Glomerular endothelial cell (primary cell): ENCODE results near the gene URB1. TPM values are rescaled to one million over a fixed set of nuclear protein-coding genes. Genes with fewer than 3 reads are reported as not detected.
"Not testable (repeated sequence)": the region's sequence is repeated elsewhere in the genome, so short reads cannot be mapped to it uniquely, and the experiment has no call there.

Experiments used
- DNase-seq: peaks from one replicate; pipeline ENCODE4 v3.0.0-alpha.2; 2011; ENCODE audit warnings: low read depth, low spot score; ENCODE audit errors: extremely low read depth
- total RNA-seq: library from RNA; depleted of rRNA; stranded (reverse); fragments of >200 nt; gene quantifications from 2 replicates; pipeline ENCODE4 v1.2.3, GENCODE V29; 2015

The URB1 gene
- total RNA-seq, 1 donor from 2014 or later: 20.2 TPM

- peak; percentile 47 for DNase-seq
These were observed 64.2 kb downstream of the URB1 start for GRCh38 chr21:32328595-32328994.

DNA sequence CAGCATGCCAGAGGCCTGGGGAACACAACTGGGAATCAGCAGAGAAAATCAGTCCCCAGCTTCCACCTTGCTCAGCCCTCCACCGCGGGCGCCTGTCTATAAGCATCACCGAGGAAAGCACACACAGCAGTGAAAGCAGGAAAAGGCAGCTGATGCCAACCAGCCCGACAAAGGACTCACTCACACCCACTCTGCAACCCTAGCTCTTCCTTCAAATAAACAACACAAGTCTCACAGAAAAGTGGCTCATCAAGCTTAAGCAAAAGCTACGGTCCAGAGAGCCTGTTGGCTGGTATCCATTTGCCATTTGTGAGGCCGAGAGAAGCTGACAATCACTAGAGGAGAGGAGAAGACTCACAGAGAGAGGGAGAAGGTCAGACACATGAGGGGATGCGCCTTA is 67.1 kb downstream of the URB1 start:
- no peak for DNase-seq

DNA sequence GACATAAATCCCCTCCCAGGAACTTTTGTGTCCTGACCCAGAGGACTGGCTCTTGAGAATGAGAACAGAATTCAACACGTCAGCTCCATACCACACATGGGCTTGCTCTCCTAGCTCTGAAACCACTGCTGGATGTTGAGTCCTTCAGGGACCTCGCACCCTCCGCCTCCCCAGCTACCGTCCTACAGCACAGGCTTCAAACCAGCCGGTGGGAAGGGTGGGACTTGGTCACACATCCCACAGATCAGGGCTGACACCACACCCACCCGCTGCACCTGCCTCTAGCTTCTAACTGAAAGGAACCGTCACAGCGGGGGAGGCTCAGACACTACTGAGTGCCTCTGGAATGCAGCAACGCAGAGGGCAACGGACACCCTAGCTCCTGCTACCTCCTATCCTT is 70.1 kb downstream of the URB1 start:
- no peak for DNase-seq

DNA sequence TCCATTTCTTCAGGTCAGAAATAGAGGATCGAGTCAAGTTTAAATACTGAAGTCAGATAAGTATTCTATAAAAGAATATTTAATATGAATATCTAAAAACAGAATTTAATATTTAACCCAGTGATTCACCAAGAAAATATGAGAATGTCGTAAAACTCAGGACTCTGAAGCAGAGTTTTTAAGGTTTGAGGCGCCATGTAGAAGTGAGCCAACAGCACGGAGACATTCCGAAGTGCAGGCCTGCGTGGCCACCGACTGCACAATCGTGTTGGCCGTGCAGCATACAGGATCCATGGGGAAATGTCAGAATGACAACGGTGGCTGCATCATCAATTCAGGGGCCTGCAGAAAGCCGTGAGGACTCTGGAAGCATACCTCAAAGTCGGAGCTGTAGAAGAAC is 70.7 kb downstream of the URB1 start:
- DNase-seq: no peak

DNA sequence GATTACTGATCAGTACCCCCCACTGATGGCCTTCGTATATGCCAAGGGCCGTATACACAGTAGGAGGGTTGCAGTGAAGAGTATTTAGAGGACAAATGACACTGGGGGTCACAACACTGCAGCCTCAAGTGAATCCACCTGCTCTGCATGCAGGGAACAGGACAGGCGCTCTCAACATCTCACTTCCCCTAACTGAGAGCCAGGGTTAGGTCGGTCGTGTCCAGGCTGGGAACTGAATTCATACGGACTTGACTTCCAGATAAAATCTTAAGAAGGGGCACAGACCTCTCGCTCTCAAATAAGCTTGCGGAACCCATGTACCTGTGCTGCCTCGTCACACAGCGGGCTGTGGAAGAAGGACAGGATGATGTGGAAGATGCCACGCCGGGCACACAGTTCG is 71.3 kb downstream of the URB1 start:
- DNase-seq: no peak

GRCh38 chr21:32320726-32321125 is 72.1 kb downstream of the URB1 start:
- DNase-seq: no peak

DNA sequence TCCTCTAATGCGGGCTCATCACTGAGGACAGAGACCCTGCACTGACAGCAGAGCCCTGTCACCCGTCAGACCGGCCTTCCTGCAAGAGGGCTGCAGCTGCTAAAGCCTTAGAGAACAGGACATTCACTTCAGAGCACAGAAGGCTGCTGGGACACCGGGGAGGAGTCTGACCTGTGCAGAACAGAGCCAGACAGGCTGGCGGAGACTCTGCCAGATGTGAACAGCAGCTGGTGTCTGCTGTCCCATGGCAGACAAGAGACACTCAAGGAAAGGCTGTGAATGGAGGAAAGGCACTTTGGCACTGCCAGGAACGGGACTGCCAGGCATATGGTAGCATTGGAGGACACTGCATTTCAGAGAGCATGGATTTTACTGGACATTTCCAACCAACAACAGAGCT is 72.8 kb downstream of the URB1 start:
- no peak for DNase-seq

GRCh38 chr21:32319012-32319411 is 73.8 kb downstream of the URB1 start:
- no peak for DNase-seq

- DNase-seq: no peak
These were observed 75.1 kb downstream of the URB1 start for GRCh38 chr21:32317726-32318125.

- no peak for DNase-seq
These were observed 76.2 kb downstream of the URB1 start for GRCh38 chr21:32316361-32317215.

DNA sequence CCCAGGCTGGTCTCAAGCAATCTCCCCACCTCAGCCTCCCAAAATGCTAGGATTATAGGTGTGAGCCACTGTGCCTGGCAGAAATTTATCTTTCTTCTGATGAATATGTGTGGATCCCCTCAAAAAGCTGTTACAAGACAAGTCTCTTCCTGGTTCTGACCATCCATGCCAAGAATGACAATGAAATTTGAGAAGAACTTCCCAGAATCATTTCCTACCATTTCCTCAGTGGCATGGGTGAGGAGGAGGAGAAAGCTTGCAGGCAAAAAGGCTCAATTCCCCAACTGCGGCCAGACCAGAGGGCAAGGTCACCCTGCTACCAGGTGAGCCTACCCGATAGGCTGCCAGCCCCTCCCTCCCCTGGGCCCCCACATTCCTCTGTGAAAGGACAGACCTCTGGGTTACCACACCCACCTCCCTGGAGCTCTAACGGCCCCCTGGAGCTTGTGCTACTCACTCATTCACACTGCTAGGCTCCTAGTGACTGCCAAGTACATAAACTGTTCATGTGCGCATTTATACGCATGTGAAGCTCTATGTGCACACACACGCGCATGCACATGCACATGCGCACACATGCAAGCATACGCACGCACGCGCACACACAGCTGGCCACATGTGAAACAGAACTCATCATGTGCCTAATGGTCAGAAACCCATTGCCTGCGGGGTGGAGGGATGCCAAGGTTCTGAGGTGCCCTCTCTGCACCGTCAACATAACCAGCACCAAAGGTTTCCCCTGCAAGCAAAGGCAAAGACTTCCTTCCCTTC is 77.1 kb downstream of the URB1 start:
- no peak for DNase-seq

DNA sequence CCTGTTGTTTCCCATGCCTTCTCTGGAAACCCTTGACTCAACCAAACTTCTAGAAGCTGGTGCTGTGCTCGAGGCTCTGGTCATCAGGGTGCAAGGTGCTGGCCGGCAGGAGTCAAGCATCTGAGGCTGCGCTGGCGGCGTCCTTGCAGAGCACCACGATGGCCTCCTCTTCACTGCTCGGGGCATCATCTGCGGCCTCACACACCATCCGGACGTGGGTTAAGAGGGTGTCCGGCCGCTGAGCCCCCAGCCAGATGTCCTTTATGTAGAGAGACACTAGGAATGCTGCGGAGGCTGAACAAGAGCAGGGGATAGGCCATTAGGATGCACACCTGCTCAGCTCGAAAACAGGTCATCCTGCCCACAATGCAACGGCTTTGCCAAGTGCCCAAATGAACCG is 78.0 kb downstream of the URB1 start:
- DNase-seq: no peak

DNA sequence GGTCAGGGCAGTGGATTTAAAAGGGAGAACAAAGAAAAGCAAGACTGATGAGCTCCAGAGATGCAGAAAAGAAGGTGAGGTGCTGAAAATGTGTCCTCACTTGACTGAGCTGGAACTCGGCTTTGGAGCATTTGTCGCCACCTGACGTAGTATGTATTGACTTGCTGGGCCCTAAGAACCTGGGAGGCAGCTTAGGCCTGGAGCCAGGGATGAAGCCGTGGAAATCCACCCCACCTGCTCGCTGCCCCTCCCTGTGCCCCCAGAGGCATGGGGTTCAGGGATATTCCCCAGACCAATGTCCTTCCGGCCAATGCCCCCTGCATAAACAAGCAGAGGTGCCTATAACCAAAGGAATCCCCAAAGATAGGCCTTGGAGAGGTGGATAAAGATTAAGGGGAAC is 79.8 kb downstream of the URB1 start:
- DNase-seq: no peak

- DNase-seq: no peak
These were observed 80.5 kb downstream of the URB1 start for GRCh38 chr21:32312326-32312725.

GRCh38 chr21:32311621-32312020 is 81.2 kb downstream of the URB1 start:
- DNase-seq: no peak

GRCh38 chr21:32310976-32311375 is 81.8 kb downstream of the URB1 start:
- not testable (repeated sequence) for DNase-seq

- DNase-seq: no peak
These were observed 82.8 kb downstream of the URB1 start for GRCh38 chr21:32309906-32310460.

GRCh38 chr21:32308696-32309095 is 84.1 kb downstream of the URB1 start:
- no peak for DNase-seq

- no peak for DNase-seq
These were observed 85.1 kb downstream of the URB1 start for GRCh38 chr21:32307706-32308105.

- DNase-seq: no peak
These were observed 86.6 kb downstream of the URB1 start for GRCh38 chr21:32306021-32306780.

DNA sequence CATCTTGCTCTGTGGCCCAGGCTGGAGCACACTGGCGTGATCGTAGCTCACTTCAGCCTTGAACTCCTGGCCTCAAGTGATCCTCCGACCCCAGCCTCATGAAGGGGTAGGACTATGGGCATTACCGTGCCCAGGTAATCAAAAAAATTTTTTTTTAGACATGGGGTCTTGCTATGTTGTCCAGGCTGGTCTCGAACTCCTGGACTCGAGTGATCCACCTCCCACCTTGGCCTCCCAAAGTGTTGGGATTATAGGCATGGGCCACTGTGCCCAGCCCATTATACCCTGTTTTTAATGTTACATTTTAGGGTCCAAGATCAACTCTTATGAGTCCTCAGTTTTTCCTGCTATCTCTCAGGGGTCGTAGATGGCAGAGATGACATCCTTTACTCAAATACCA is 87.8 kb downstream of the URB1 start:
- DNase-seq: no peak
